LNCaP clone FGC (cell line): ENCODE measurements around the gene NDUFAB1.
A peak's percentile ranks its signal among the peaks of the same experiment; 100 is the strongest.
"Not testable (repeated sequence)": the region's sequence is repeated elsewhere in the genome, so short reads cannot be mapped to it uniquely, and the experiment has no call there.

Experiments
- DNase-seq: peaks from one replicate; pipeline ENCODE4 v3.0.0-alpha.2; 2011; ENCODE audit warnings: low read depth
- H3K4me3 ChIP-seq: 2 replicates; pipeline ENCODE4 v1.5.1; 2011; ENCODE audit warnings: mild to moderate bottlenecking, low read depth, low read length, control low read depth
- TF ChIP-seq, protein P1 (sequence below): IDR thresholded peaks from 2 replicates; pipeline ENCODE4 v1.5.1; 2012; ENCODE audit warnings: mild to moderate bottlenecking; ENCODE audit not compliant: control insufficient read depth, insufficient read depth; ENCODE audit errors: extremely low read depth

Gene NDUFAB1

GRCh38 chr16:23595951-23596720, at the start of gene NDUFAB1:
Gene NDUFAB1, minus strand, starts transcription at chr16:23596316. Its CDS starts 26 bp downstream, at chr16:23596290.
- H3K4me3 ChIP-seq = peak within 1 kb of the TSS; percentile 100
- peak; percentile 58 for DNase-seq
- TF ChIP-seq, protein P1, sequence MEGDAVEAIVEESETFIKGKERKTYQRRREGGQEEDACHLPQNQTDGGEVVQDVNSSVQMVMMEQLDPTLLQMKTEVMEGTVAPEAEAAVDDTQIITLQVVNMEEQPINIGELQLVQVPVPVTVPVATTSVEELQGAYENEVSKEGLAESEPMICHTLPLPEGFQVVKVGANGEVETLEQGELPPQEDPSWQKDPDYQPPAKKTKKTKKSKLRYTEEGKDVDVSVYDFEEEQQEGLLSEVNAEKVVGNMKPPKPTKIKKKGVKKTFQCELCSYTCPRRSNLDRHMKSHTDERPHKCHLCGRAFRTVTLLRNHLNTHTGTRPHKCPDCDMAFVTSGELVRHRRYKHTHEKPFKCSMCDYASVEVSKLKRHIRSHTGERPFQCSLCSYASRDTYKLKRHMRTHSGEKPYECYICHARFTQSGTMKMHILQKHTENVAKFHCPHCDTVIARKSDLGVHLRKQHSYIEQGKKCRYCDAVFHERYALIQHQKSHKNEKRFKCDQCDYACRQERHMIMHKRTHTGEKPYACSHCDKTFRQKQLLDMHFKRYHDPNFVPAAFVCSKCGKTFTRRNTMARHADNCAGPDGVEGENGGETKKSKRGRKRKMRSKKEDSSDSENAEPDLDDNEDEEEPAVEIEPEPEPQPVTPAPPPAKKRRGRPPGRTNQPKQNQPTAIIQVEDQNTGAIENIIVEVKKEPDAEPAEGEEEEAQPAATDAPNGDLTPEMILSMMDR = peak; percentile 98

DNA sequence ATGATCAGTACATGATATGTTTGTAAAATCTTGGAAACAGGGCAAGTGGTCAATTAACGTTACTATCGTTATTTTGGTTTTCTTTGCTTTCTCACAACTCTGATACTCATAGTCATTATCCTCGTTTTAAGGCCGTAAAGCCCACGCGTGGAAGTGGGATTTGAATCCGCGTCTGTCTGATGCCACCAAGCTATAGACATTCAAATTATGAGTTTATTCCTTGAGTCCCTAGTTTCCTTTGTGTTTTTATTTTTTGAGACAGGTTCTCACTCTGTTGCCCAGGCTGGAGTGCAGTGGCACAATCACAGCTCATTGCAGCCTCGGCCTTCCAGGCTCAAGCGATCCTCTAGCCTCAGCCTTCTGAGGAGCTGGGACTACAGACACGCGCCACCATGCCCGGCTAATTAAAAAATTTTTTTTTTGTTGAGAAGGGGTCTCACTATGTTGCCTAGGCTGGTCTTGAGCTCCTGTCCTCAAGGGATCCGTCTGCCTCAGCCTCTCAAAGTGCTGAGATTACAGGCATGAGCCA, 46.2 kb upstream of the NDUFAB1 start:
- DNase-seq = no peak
- TF ChIP-seq, protein P1 = no peak

DNA sequence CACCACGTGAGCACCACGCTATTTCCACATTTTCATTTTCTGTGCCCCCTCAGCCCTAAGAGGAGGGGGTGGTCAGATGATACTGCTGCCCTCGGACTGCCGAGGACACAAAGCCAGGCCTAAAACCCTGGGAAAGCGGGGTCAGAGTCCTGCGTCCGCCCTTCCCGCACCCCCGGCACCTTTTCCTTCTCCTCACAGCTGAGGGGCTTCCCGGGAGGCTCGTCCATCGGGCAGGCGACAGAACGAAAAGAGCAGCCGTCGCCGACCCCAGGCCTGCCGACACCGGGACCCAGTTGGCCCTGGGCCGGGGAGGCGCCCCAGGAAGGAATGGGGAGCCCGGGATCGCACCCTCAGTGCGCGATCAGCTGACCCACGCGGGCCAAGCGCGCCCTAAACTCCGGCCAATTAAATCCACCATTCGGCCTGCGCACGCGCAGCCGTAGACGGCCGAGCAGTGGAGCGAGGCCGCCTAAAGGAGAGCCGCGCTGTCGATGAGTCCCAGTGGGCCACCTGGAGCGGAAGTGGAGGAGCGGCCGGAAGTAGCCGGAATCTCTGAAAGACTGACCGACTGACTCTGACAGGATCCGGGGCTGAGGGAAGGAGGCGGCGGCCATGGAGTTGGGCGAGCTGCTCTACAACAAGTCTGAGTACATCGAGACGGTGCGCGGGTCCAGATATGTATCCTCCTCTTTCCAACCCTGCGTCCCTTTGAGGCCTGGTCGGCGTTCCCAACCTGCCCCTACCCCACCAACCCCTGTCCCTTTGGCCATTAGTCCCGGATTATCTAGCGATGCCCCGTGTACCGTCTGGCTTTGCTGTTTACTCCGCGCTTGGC, 45.0 kb upstream of the NDUFAB1 start, which contains the start of the genes DCTN5 and PALB2:
DCTN5 (plus strand) TSS at position 536 of the 835 bp plus-strand sequence; CDS start at position 613, 77 bp downstream.
PALB2 (minus strand) TSS at position 380 of the 835 bp plus-strand sequence; CDS start at position 227, 153 bp downstream.
- TF ChIP-seq, protein P1 = no peak
- DNase-seq = peak; percentile 79
- H3K4me3 ChIP-seq = peak within 1 kb of the TSS; percentile 100

More for the DNA sequence above, 46.2 kb upstream of the NDUFAB1 start:
- H3K4me3 ChIP-seq = peak overlapping the region; percentile 100

DNA sequence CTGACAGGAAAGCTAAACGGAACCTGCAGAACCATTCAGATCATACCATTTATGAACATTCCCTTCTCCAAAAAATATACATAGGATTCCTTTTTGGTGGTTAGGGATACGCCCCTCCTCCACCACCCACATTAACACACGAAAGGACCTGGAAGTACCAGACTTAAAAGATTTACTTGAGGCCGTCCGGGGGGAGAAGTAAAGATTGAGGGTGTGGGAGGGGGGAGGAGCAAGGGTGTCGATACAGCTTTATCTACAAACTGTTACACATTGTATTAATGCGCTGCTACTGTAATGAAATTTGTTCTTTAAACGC, 44.5 kb upstream of the NDUFAB1 start:
- DNase-seq = no peak
- TF ChIP-seq, protein P1 = no peak
- H3K4me3 ChIP-seq = peak overlapping the region; percentile 100

- DNase-seq = no peak
- H3K4me3 ChIP-seq = no peak overlapping the region
- TF ChIP-seq, protein P1 = no peak
Observed at GRCh38 chr16:23635958-23636357, 39.8 kb upstream of the NDUFAB1 start.

- no peak overlapping the region for H3K4me3 ChIP-seq
- TF ChIP-seq, protein P1 = no peak
- no peak for DNase-seq
Observed at GRCh38 chr16:23634461-23635036, 38.4 kb upstream of the NDUFAB1 start.

DNA sequence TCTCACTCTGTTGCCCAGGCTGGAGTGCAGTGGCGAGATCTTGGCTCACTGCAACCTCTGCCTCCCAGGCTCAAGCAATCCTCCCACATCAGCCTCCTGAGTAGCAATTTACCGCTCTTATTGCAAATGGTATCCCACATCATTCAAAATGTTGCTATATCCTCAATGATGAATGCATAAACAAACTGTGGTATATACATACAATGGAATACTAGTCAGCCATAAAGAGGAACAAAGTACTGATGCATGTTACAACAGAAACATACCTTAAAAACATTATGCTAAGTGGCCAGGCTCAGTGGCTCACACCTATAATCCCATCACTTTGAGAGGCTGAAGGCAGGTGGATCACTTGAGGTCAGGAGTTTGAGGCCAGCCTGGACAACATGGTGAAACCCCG, 35.8 kb upstream of the NDUFAB1 start:
- not testable (repeated sequence) for DNase-seq, H3K4me3 ChIP-seq
